HUDEP-2 (cell line): ENCODE measurements around the gene ALG12.
A peak's percentile ranks its signal among the peaks of the same experiment; 100 is the strongest.

Experiments used
- DNase-seq, 76 experiments: peaks; one replicate each; lab custom pipeline; 2025; ENCODE audit not compliant: unreplicated experiment in 76 of 76; lab: John Stamatoyannopoulos, UW

Gene ALG12

DNA sequence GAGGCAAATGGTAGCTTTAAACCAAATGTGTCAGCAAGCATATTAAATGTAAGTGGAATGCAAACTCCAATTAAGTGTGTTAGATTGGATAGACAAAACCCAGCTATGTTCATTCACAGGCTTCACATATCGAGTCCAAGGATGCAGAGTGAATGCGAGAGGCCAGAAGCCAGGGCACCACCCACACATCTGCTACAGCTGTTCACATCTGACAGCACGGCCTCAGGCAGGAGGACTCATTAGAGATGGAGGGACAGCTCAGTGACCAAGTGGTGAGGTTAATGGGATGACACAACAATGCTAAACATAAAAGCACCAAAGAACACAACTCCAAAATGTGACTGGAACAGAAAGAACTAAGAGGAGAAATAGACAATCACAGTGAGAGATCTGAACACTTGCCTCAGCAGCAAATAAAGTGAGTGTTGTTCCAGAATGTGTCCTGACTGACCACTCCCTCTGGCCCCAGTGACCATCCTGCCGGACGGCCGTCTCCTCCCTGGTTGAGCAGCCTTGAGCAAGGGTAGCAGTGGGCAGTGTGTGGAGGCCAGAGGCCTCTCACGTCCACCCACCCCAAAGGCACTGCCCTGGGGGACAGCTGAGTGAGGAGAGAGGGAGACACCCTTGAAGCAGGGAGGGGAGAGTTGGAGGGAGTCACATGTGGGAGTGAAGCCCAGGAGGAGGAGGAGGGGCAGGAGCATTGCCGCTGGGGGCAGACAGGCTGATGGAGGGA lies 23.8 kb downstream of the ALG12 start:
- DNase-seq = peak in 15 of 76 experiments; percentile 1 to 43 (median 17)

DNA sequence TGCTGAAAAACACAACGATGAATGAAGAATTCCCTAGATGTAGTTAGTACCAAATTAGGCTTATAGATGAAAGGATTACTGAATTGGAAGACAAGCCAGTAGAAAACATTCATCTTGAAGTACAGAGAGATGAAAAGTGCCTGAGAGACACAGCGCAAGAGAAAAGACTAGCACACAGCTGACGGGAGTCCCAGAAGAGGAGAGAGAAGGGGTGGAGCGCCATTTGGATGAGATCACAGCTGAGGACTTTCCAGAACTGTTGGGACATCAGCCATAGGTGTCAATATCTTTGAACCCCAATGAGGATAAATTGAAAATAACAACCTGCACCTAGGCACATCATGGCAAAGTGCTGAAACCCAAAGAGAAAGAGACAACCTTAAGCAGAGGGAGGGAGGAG lies 25.2 kb downstream of the ALG12 start:
- no peak for DNase-seq

DNA sequence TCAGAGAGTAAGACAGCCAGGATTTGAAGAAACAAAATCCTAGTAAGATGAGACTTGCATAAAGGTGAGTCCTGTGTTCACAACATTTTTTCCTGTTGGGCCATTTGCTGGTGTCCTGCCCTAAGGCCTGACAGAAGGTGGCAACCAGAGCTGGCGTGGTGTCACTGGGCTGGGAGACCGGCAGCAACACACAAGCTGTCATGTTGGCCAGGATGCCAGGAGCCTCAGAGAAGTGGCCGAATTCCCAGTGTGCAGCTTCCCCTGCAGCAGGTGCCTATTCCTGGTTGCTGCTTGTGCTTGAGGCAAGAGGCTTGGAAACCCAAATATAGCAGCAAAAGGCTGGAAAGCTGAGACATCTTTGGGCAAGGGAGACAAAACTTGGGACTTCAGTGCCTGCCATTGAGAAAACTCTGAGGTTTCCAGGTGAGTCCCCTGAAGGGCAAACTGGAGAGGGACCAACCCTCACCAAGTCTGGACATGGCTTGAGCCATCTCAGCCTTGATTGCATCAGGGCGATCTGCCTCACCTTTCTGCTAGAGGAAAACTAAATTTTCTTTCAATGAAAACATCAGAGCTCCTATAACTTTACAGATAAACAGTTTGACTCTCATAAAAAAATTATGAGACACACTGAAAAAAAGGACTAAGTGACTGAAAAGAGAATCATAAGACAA lies 25.9 kb downstream of the ALG12 start:
- DNase-seq = no peak

DNA sequence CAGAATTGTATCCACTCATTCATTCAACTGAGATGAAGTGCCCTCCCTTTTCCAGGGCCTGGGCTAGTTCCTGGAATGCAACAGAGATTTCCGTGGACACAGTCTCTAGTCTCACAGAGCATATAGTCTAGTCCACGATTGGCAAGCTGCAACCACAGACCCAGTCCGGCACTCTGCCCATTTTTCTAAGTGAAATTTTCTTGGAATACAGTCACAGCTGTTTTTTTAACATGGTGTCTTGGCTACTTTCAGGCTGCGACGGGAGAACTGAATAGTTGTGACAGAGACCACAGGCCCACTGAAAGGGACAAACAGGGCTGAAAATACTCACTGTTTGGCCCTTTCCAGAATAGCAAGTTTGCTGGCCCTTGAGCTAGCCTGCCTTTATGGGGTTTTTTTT lies 29.2 kb downstream of the ALG12 start:
- DNase-seq = no peak

DNA sequence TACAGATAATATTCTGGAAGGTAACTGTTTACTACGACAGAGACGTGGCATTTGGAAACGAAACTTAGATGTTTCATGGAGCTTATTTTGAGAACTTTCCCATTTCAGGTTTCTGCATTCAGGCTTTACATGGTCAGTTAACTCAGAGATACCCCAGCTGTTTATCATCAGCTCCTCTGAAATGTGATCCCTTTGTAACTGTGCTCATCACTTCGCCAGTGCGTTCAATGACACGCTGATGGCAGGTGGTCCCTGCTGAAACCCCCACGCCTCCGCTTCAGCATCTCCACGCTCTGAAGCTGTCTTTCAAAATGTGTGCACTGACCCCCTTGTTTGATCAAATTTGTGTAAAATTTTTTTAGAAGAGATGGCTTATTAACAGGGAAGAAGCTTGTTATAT lies 30.5 kb downstream of the ALG12 start:
- no peak for DNase-seq

DNA sequence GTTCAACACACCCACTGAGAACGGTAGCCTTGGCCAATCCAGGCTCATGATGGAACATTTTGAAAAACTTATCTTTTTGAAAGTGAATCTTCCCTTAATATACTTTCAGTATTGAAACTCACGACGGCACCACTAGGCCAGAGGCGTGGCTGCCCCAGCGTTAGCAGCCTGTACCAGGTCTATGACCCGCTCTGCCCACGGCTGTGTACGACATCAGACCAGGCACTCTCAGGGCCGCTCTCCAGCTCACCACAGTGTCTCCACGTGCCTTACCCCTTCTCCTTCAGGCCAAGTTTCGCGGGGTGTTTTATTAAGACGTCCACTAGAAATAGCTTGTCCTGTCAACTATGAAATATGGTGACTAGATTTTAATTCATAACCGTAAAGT lies 31.2 kb downstream of the ALG12 start:
- DNase-seq = no peak

DNA sequence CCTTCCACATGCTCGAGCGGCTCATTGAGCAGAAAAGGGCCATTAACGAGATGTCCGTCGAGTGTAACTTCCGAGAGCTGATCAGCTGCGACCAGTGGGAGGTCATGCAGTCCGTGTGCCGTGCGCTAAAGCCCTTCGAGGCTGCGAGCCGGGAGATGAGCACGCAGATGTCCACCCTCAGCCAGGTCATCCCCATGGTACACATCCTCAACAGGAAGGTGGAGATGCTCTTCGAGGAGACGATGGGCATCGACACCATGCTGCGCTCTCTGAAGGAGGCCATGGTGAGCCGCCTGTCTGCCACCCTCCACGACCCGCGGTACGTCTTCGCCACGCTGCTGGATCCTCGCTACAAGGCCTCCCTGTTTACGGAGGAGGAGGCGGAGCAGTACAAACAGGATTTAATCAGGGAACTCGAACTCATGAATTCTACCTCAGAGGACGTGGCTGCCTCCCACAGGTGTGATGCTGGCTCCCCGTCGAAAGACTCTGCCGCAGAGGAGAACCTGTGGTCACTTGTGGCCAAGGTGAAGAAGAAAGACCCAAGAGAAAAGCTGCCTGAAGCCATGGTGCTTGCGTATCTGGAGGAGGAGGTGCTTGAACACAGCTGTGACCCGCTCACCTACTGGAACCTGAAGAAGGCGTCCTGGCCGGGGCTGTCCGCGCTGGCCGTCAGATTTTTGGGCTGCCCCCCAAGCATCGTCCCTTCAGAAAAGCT lies 31.7 kb downstream of the ALG12 start:
- DNase-seq = no peak

DNA sequence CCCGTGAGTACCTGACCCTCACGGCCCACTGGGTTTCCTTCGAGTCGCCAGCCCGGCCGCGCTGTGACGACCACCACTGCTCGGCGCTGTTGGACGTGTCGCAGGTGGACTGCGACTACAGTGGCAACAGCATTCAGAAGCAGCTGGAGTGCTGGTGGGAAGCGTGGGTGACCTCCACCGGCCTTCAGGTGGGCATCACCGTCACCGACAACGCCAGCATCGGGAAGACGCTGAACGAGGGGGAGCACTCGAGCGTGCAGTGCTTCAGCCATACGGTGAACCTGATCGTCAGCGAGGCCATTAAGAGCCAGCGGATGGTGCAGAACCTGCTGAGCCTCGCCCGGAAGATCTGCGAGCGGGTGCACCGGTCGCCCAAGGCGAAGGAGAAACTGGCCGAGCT lies 32.4 kb downstream of the ALG12 start:
- no peak for DNase-seq

DNA sequence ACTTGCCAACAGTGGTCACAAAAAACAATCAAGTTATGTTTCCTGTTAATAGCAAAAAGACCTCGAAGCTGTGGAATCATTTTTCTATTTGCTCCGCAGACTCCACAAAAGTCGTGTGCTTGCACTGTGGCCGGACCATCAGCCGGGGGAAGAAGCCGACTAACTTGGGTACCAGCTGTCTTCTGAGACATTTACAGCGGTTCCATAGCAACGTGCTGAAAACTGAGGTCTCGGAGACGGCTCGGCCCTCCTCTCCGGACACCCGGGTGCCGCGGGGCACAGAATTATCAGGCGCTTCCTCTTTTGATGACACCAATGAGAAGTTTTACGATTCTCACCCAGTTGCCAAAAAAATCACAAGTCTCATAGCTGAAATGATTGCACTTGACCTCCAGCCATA lies 33.0 kb downstream of the ALG12 start:
- DNase-seq = no peak

DNA sequence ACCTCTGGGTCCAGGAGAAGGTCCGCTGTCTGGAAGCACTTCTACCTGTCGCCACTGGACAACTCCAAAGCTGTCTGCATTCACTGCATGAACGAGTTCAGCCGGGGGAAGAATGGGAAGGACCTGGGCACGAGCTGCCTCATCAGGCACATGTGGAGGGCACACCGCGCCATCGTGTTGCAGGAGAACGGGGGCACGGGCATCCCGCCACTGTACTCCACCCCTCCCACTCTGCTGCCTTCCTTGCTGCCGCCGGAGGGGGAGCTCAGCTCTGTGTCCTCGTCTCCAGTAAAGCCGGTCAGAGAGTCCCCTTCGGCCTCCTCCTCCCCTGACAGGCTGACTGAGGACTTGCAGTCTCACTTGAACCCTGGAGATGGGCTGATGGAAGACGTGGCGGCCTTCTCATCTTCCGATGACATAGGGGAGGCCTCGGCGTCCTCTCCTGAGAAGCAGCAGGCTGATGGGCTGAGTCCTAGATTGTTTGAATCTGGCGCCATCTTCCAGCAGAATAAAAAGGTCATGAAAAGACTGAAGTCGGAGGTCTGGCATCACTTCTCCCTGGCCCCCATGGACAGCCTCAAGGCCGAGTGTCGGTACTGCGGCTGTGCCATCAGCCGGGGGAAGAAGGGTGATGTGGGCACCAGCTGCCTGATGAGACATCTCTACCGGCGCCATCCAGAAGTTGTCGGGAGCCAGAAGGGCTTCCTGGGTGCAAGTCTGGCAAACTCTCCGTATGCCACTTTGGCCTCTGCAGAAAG lies 33.6 kb downstream of the ALG12 start:
- no peak for DNase-seq

DNA sequence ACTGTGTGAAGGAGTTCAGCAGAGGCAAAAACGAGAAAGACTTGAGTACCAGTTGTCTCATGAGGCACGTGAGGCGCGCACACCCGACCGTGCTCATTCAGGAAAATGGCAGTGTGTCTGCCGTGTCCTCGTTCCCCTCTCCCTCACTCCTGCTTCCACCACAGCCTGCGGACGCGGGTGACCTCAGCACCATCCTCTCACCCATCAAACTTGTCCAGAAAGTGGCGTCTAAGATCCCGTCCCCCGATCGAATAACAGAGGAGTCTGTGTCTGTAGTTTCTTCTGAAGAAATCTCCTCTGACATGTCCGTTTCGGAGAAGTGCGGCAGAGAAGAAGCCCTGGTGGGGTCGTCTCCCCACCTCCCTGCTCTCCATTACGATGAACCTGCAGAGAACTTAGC lies 34.2 kb downstream of the ALG12 start:
- DNase-seq = no peak

DNA sequence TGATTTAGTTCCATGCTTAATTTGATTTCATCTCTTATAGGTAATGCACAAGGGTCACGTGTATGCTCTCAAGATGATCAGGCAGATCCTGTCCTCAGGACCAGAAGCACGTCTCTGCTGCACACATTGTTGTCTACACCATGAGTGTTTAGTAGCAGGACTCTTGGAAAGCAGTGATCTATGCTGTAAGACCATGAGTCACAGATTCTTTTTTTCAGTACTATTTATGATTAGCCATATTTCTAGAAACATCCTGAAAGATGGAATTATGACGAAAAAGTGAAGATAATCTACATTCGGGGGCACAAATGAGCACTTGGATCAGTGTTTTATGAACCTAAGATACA lies 35.0 kb downstream of the ALG12 start:
- DNase-seq = no peak

DNA sequence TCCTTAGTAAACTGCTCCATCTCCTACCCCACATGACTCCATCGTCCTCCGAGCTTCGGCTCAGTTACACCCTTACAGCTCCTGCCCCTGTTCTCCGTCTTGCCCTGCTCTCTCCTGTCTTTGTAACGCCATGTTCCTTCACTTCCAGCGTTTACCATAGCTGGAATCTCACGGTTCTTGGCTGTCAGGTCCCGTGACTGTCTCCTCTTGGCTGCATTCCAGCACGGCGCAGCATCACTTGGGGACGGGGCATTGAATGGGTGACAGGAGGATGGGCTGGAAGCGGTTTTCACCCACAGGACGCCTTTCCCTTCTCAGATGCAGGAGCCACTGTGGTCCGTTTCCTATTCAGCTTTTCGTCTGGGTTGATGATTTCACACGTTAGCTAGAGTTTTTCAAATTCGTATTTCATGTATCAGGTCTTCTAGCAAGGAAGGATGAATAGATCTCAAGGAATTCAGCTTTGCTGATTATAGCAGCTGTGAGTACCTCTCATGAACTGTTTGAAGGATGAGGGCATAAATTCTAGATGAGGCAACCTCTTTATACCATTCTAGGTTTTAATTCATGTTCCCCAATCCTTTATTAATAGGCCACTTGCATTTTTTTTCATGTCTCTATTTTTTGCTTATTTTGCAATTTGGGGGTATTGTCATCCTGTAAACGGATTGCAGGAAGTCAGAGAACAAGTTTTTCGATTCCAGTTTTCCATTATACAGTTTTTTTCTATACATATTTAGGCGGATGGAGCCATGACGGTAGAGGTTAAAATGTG lies 35.5 kb downstream of the ALG12 start:
- no peak for DNase-seq

DNA sequence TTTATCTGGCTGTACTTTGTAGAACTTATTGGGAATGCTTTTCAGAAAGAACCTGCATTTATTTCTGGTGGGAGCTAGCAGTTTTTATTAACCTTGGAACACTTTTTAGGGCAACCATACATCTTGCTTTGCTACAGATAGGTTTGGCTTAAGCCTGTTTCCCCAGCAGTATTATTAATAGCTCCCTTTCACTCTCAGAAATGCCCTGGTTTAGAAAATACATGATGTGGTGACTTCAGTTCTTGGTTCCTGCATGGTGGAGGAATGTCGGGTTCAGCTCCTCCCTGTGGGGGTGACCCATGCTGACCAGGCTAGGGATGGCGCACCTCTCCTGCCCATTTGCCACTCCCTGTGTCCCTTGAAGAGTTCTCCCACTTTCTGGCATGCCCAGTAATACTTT lies 36.4 kb downstream of the ALG12 start:
- DNase-seq = no peak

DNA sequence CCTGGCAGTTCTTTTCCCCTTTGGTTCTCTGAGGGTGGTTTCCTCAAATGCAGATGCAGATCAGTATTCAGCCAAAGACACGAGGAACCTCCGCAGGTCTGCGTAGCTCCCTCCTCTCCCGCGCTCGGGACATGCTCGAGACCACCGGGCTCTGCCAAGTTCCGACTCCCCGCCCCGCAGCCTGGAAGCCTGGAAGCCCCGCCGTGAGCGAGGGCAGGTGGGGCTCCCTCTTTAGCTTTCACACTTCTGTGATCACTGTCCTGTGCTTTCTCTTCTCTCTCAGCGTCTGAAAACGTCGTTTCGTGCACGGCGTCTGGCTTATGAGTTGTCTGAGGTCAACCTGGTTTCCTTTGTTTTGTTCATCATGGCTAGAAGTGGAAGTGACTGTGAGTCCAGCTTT lies 38.0 kb downstream of the ALG12 start:
- DNase-seq = no peak

DNA sequence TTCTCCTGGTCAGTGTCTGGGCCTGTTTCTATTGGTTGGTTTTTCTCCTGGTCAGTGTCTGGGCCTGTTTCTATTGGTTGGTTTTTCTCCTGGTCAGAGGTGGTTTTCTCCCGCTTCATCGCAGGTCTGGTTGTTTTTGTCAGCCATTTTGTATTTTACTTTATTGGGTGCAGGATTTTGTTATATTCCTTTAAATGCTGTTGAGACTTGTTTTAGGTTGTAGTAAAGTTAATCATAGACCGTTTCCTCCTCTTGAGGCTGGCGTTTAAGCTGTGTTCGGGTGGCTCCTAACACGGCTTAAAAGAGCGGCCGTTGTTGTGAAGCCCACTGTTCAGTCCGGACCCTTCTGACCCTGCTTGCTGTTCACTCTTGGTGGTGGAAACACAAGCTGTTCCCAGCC lies 38.4 kb downstream of the ALG12 start:
- no peak for DNase-seq

DNA sequence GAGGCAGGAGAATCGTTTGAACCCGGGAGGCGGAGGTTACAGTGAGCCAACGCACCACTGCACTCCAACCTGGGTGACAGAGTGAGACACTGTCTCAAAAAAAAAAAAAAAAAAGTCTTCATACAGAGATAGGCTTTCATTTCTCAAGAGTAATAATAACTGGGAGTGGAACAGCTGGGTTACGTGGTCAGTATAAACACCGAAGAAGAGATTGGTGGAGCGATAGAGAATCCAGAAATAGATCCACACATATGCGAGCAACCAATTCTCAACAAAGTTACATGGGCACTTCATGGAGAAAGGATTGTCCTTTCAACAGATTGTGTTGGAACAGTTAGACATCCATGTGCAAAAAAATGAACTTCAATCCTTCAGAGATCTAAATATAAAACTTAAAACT lies 40.0 kb downstream of the ALG12 start:
- DNase-seq = no peak

DNA sequence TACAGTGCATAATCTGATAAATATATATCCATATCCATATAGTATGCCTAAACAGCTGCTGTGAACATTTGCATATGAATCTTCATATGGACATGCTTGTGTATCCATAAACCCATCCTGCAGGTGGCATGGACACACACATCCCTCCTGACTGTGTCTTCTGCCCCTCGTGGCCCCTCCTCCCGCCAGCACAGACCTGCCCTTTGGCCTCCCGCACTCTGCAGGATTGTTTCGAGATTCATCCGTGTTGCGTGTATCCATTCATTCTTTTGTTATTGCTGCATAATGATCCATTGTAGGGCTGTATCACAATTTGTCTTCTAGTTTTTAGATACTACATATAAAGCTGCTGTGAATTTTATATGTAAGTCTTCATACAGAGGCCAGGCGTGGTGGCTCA lies 40.6 kb downstream of the ALG12 start:
- no peak for DNase-seq

DNA sequence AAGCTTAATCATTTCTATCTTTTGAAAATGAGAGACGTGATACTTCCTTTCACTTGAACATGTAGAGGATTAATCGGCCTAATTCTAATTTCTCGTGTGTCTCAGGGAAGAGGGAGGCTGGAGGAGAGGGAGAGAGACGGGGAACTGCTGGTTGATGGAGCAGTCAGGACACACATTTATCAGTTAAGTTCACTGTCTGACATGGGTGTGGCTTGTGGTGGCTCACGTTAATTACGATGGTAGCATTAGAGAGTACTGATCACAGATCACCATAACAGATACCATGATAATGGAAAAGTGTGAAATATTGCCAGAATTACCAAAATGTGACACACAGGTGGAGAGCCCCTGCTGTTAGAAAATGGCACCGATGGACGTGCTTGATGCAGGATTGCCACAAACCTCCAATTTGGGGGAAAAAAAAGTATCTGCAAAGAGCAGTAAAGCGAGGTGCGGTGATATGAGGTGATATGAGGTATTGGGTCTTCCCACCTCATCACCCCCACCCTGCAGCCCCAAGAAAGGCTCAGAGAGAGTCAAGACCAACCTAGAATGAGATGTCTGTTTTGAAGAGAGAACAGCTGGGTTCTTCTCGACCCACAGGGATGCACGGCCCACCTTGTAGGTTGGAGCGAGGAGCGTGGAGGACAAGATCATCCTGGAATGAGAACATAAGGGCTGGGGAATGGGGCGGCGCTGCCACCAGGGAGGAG lies 44.9 kb downstream of the ALG12 start:
- DNase-seq = no peak

DNA sequence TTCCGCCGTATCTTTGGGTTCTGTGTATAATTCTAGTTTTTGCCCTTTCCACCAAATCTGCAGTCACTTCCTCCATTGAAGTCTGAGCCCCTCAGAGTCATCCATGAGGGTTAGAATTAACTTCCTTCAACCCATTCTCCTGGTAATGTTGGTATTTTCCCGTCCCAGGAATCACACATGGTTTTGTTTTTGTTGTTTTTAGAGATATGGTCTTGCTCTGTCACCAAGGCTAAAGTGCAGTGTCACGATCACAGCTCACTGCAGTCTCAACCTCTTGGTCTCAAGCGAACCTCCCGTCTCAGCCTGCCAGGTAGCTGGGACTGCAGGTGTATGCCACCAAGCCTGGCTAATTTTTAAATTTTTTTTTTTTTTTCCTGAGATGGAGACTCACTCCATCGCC lies 45.9 kb downstream of the ALG12 start:
- DNase-seq = no peak
